Tibial nerve (tissue), 3 donors: Measurements from ENCODE around the gene SLC9A1.

Experiments
- CTCF ChIP-seq, 5 experiments: fragments of 200-600 bp in 3 of 5; fragments of 450-650 bp in 2 of 5; sonication (generic) in 3 of 5; IDR thresholded peaks; one replicate each; pipeline ENCODE4 v1.5.1; 2016 to 2019; ENCODE audit warnings: antibody characterized with exemption in 5 of 5, mild to moderate bottlenecking in 3 of 5, moderate library complexity in 2 of 5
- POLR2A ChIP-seq, 2 donors: fragments of 450-650 bp; IDR thresholded peaks; one replicate each; pipeline ENCODE4 v1.6.1; 2017; ENCODE audit warnings: antibody characterized with exemption in 2 of 2, mild to moderate bottlenecking in 2 of 2, moderate library complexity in 2 of 2

- TF ChIP-seq CTCF (IDR thresholded peaks at IDR 0.05): no peak
- no peak for TF ChIP-seq POLR2A (IDR thresholded peaks at IDR 0.05)
These were observed 94.0 kb downstream of the SLC9A1 start for GRCh38 chr1:27060891-27061290.
